Activated CD8-positive, alpha-beta memory T cell treated with anti-CD3 and anti-CD28 coated beads, Interleukin-2, amount 10 ng/mL, durations not matched to agents 7 days and 5 days (primary cell): ENCODE results near the gene MED12L. TPM values are rescaled to one million over a fixed set of nuclear protein-coding genes. Genes with fewer than 3 reads are reported as not detected.
A peak's percentile ranks its signal among the peaks of the same experiment; 100 is the strongest.

Source experiments
- ATAC-seq: fragments of 150-1000 bp; cut with Tn5 transposase; one replicate; pipeline ENCODE4 v1.10.0; 2021; ENCODE audit warnings: moderate library complexity
- CTCF ChIA-PET: fragments of 350-600 bp; sonication (Branson Sonifier 250); formaldehyde crosslinking; loops from one replicate; lab custom pipeline; 2021; ENCODE audit warnings: antibody characterized with exemption; lab: Charles Lee
- DNase-seq: peaks from one replicate; pipeline ENCODE4 v3.0.0-alpha.2; 2020
- H3K27ac Mint-ChIP-seq: one replicate; pipeline ENCODE4 v1.8.0; 2021; ENCODE audit warnings: mild to moderate bottlenecking, mixed read lengths
- H3K27me3 Mint-ChIP-seq: one replicate; pipeline ENCODE4 v1.8.0; 2021; ENCODE audit warnings: mixed read lengths
- H3K36me3 Mint-ChIP-seq: one replicate; pipeline ENCODE4 v1.8.0; 2021; ENCODE audit warnings: mild to moderate bottlenecking, mixed read lengths
- H3K4me1 Mint-ChIP-seq: one replicate; pipeline ENCODE4 v1.8.0; 2021; ENCODE audit warnings: mixed read lengths
- H3K4me3 Mint-ChIP-seq: one replicate; pipeline ENCODE4 v1.8.0; 2021; ENCODE audit warnings: mild to moderate bottlenecking, moderate library complexity, mixed read lengths
- H3K9me3 Mint-ChIP-seq: one replicate; pipeline ENCODE4 v1.8.0; 2022; ENCODE audit warnings: low read depth, mixed read lengths
- total RNA-seq, 2 experiments: library from RNA; stranded (reverse); gene quantifications; one replicate each; pipeline ENCODE4 v1.2.3, GENCODE V29; 2021

MED12L gene
- total RNA-seq, 2 experiments from 2014 or later, result 2.2 to 3.2 TPM

DNA sequence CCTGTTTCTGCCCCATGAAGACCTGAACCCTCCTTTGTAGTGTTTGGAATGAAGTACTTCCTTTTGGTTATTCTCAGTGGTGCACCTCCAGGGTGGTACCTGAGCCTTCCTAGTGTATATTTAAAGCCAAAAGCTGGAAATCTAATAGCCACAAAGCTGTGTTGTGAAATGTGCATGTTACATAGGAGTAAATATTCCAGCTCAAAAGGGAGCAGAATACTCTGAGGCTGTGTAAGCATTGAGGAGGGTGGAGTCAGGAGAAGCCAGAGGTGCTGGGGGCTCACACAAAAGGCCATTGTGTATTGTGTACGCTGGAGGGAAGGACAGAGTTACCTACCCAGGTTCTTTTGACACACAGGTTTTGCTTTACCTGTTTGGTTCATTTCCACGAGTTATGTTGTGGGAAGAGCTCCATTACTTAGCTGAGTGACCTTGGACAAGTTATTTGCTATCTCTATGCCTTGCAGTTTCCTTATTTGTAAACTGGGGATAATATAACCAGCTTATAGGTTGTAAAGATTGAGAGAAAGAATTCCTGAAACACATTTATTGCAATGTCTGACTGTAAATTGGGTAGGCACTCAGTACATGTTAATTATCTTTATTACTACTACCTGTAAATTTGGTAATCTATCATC, 92.9 kb downstream of the MED12L start:
- Mint-ChIP-seq H3K9me3 (no peaks in the 10 kb centered on the region), H3K27me3 (no peaks in the 10 kb centered on the region), H3K27ac (no peak overlapping the region), H3K4me1 (peaks cover 23% of the 10 kb centered on the region), H3K36me3 (peaks cover 1% of the 10 kb centered on the region), H3K4me3 (no peak overlapping the region)
- CTCF ChIA-PET, result interaction anchor here (1.1 to 2.9 kb wide), 5 partner anchors 10 to 106 kb away, joined by 3 to 11 read pairs (median 4); no protein-coding TSS in a partner anchor
- DNase-seq, result no peak
- no peak for ATAC-seq

DNA sequence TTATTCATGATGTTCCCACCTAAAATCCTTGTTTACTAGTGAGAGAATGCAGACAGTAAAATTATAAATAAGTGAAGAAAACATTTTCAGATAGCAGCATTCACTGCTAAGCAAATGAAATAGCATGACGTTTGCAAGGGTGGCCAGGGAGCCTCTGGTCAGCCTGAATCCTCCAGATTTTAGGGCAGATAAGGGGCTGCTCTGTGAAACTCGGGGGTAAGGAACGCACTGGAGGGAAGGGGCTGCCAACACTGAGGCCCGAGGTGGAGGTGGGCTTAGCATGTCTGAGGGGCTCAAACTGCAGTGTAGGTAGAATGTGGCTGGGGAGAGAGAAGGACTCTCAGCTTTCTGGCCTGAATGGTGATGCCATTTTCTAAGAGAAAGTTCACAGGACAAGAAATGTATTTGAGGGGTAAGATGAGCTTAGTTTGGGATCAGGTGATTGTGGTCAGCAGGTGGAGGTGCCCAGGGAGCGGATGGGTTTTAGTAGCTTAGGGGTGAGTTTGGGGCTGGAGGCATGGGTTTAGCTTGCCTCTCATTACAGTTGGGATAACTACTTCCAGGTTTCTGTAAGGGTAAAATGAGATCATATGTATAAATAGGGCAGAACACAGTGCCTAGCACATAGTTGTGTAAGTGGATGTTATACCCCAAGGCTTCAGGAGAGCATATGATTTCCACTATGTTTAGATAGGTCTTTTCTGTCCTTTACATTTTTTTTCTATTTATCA, 97.0 kb downstream of the MED12L start:
- peaks cover 44% of the 10 kb centered on the region for H3K4me1 Mint-ChIP-seq
- H3K36me3 Mint-ChIP-seq, result no peaks in the 10 kb centered on the region
- H3K27ac Mint-ChIP-seq, result peak overlapping the region; percentile 83
- no peak for ATAC-seq
- H3K27me3 Mint-ChIP-seq, result no peaks in the 10 kb centered on the region
- CTCF ChIA-PET, result interaction anchor here (1.2 to 3.6 kb wide), 6 partner anchors 9 to 19 kb away, joined by 4 to 22 read pairs (median 8); no protein-coding TSS in a partner anchor
- H3K4me3 Mint-ChIP-seq, result no peak overlapping the region
- no peak for DNase-seq
- H3K9me3 Mint-ChIP-seq, result no peaks in the 10 kb centered on the region

DNA sequence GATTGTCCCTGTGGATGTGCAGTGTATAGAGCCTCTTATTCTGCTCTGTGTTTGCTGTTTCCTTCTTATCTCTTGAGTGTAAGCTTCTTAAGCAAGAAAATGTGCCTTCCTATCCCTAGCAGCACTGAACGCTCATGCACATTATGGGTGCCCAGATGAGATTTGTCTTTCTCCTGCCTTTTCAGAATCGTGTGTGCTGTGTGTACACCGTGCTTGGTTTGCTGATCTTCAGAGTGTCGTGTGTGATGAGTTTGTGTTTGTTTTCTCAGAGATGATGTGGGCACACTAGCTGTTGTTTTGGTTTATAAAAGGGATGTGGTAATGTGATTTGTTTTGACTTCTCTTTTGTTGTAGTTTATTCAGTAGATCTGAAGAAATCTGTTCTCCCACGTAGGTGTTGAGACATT, 97.8 kb downstream of the MED12L start:
- DNase-seq, result peak; percentile 55
- H3K9me3 Mint-ChIP-seq, result no peaks in the 10 kb centered on the region
- peak; percentile 85 for ATAC-seq
- no peaks in the 10 kb centered on the region for H3K27me3 Mint-ChIP-seq
- peak overlapping the region; percentile 64 for H3K4me3 Mint-ChIP-seq
- peaks cover 50% of the 10 kb centered on the region for H3K4me1 Mint-ChIP-seq
- peak overlapping the region; percentile 83 for H3K27ac Mint-ChIP-seq
- H3K36me3 Mint-ChIP-seq, result no peaks in the 10 kb centered on the region
- CTCF ChIA-PET, result interaction anchor here (1.7 to 3.6 kb wide), 4 partner anchors 8 to 18 kb away, joined by 5 to 22 read pairs (median 8); no protein-coding TSS in a partner anchor

DNA sequence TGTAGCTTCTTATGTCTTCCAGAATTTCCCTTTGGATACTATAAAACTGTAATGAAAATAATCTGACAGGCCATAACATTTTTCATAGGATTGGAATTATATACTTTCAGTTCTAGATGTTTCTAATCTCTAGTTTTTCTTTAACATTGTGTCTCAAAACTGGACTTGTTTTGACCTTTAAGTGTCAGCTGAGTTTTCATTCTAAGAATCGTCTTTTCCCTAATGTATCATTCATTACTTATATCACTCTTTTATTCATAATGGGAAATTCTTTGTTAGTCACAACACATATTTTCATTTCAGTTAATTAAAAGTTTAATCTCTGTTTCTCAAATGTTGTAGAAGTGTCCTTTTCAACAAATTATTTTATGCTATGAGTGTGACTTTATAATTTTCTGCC, 105.6 kb downstream of the MED12L start:
- Mint-ChIP-seq H3K4me1 (peaks cover 70% of the 10 kb centered on the region), H3K27me3 (no peaks in the 10 kb centered on the region), H3K27ac (peak overlapping the region; percentile 73), H3K36me3 (peaks cover 40% of the 10 kb centered on the region), H3K4me3 (no peak overlapping the region), H3K9me3 (peaks cover 7% of the 10 kb centered on the region)
- no peak for DNase-seq
- CTCF ChIA-PET, result interaction anchor here (2.1 kb wide), 1 partner anchor 9 kb away, joined by 9 read pairs; no protein-coding TSS in a partner anchor
- ATAC-seq, result no peak

DNA sequence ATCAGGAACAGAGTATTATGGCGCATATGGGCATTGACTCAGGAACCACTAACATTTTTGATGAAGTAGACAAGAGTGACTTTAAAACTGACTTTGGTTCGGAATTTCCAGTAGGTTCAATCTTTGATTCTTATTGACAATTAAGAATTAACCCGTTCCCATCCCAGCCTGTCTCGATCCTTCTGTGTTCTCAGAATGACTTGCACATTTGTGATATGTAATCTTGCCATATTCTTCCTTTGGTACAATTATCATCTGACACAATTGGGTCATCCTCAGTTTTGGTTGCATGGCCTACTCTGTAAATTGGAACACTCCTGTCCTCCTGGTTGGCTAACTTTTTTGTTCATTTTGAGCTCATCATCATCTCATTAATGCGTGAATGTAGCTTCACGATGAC, 107.1 kb downstream of the MED12L start:
- CTCF ChIA-PET, result interaction anchor here (0.7 to 2.1 kb wide), 5 partner anchors 8 to 92 kb away, joined by 3 to 9 read pairs (median 4); partner anchors contain the start of gene GPR171
- peak overlapping the region; percentile 76 for H3K27ac Mint-ChIP-seq
- H3K4me3 Mint-ChIP-seq, result peak overlapping the region; percentile 16
- peaks cover 7% of the 10 kb centered on the region for H3K9me3 Mint-ChIP-seq
- peak; percentile 20 for ATAC-seq
- peaks cover 66% of the 10 kb centered on the region for H3K4me1 Mint-ChIP-seq
- H3K36me3 Mint-ChIP-seq, result peaks cover 52% of the 10 kb centered on the region
- no peak for DNase-seq
- no peaks in the 10 kb centered on the region for H3K27me3 Mint-ChIP-seq

DNA sequence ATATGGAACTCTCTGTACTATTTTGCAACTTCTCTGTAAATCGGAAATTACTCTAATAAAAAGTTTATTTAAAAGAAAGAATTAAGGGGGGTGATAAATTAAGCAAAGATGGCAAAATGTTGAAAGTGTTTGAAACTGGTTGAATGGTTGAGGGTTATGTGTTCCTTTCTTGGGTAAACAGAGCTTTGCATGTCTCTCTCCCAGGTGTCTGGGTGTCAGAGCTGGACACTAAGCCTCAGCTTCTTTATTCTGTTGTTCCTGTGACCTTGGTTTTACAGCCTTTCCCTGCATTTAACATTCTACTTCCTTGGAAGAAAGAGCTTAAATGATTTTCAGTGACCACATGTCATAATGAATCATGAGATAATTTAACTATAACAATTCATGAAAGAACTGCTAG, 110.4 kb downstream of the MED12L start:
- H3K4me3 Mint-ChIP-seq, result no peak overlapping the region
- H3K27me3 Mint-ChIP-seq, result no peaks in the 10 kb centered on the region

DNA sequence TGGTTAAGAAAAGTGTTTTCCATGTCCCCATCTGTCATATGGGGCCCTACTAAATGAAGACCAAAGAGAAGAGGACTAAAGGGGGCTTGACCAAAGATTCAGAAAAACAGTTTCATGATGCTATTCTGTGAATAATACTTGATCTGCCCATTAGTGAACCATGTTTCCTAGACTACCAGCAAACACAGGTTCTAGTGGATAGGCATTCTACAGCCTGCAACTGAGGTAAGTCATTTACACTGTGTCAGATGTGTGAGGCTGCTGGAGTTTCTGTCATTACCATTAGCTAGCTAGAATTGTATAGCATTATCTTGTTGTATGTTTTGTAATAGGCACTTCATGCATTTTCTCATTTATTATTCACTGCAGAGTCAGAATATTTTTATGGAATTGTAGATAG, 111.0 kb downstream of the MED12L start:
- no peak overlapping the region for H3K4me3 Mint-ChIP-seq
- DNase-seq (no peak), ATAC-seq (no peak)
- peaks cover 9% of the 10 kb centered on the region for H3K9me3 Mint-ChIP-seq
- no peaks in the 10 kb centered on the region for H3K27me3 Mint-ChIP-seq
- H3K4me1 Mint-ChIP-seq, result peaks cover 56% of the 10 kb centered on the region
- CTCF ChIA-PET, result interaction anchor here (1.5 to 5.6 kb wide), 4 partner anchors 10 to 28 kb away, joined by 6 to 24 read pairs (median 9); no protein-coding TSS in a partner anchor
- peak overlapping the region; percentile 57 for H3K27ac Mint-ChIP-seq
- peaks cover 75% of the 10 kb centered on the region for H3K36me3 Mint-ChIP-seq

More for the DNA sequence above, 110.4 kb downstream of the MED12L start:
- CTCF ChIA-PET, result interaction anchor here (0.8 to 2.0 kb wide), 4 partner anchors 12 to 28 kb away, joined by 4 to 12 read pairs (median 6); no protein-coding TSS in a partner anchor
- H3K27ac Mint-ChIP-seq, result peak overlapping the region; percentile 10
- no peak for DNase-seq
- peaks cover 76% of the 10 kb centered on the region for H3K36me3 Mint-ChIP-seq
- H3K4me1 Mint-ChIP-seq, result peaks cover 59% of the 10 kb centered on the region
- ATAC-seq, result no peak
- H3K9me3 Mint-ChIP-seq, result peaks cover 9% of the 10 kb centered on the region

DNA sequence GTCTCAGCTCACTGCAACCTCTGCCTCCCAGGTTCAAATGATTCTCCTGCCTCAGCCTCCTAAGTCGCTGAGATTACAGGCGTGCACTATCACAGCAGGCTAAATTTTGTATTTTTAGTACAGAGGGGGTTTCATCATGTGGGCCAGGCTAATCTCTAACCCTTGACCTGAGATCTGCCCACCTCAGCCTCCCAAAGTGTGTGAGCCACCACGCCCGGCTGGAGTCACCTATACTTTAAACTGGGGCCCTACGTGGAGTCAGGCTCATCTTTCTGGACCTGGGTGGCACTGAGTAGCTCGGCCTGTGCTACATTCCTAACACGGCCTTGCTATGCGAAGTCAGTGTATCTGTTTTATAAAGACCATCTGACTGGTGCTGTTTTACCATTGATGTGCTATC, 111.8 kb downstream of the MED12L start:
- Mint-ChIP-seq H3K27me3 (no peaks in the 10 kb centered on the region), H3K9me3 (peaks cover 9% of the 10 kb centered on the region), H3K27ac (no peak overlapping the region), H3K36me3 (peaks cover 82% of the 10 kb centered on the region), H3K4me3 (no peak overlapping the region), H3K4me1 (peaks cover 53% of the 10 kb centered on the region)
- DNase-seq (no peak), ATAC-seq (no peak)
- CTCF ChIA-PET, result interaction anchor here (0.5 to 5.6 kb wide), 6 partner anchors 10 to 29 kb away, joined by 3 to 24 read pairs (median 6); no protein-coding TSS in a partner anchor

DNA sequence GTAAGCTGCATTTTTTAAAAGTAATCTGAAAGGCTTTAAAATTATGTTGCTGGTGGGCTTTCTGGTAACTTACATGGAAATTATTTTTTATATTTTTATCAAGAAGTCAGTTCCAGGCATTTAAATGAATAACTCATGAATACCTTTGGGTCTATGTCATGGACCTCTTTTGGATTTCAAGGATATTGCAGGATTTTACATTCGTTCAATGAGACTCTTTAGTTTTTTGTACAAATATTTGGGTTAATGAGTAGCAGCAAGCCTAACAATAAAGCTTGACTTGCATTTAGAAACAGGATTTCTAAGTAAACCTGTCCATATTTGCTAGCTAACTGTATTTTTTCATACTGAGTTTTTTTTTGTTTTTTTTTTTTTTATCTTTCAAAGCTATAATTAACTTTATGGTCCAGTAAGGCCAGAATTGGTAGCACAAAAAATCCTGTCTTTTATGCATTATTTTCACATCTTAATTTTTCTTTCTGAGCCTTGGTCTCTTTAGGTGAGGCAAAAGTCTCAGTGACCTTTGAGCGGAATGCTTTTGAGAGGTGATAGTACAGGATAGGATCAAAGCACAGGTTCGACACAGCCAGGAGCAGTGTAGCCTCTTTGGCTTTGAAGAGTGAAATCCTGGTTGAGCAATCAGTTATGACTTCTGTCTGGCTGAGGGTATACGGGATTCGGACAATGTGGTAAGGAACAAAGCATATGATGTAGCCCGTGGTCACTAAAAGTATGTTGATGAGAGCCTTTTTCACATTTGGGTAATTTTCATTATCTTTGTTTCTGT, 112.7 kb downstream of the MED12L start:
- H3K27me3 Mint-ChIP-seq, result no peaks in the 10 kb centered on the region
- H3K9me3 Mint-ChIP-seq, result peaks cover 7% of the 10 kb centered on the region
- peak overlapping the region; percentile 98 for H3K4me3 Mint-ChIP-seq
- H3K27ac Mint-ChIP-seq, result peak overlapping the region; percentile 96
- no peak for ATAC-seq
- DNase-seq, result no peak
- CTCF ChIA-PET, result interaction anchor here (0.5 to 5.6 kb wide), 7 partner anchors 9 to 80 kb away, joined by 3 to 24 read pairs (median 3); partner anchors contain the start of gene P2RY14
- H3K4me1 Mint-ChIP-seq, result peaks cover 48% of the 10 kb centered on the region
- peaks cover 83% of the 10 kb centered on the region for H3K36me3 Mint-ChIP-seq

DNA sequence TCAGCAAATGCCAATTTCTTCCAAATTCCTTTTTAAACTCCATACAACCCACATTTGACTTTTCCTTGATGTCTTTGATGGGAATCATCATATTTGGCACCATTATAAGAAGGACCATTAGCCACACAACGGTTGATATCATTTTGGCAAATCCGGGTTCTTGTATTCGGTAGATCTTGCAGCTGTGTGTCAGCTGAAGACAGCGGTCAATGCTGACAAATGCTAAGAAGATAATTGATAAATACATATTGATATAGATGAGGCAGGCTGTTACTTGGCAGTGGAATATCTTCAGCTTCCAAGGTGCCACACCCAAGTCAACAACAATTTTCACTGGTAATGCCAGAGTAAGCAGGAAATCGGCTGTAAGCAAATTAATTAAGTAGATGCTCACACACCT, 113.4 kb downstream of the MED12L start:
- Mint-ChIP-seq H3K9me3 (peaks cover 6% of the 10 kb centered on the region), H3K4me1 (peaks cover 45% of the 10 kb centered on the region), H3K27me3 (no peaks in the 10 kb centered on the region), H3K36me3 (peaks cover 78% of the 10 kb centered on the region), H3K4me3 (peak overlapping the region; percentile 98), H3K27ac (peak overlapping the region; percentile 96)
- ATAC-seq (no peak), DNase-seq (no peak)
- CTCF ChIA-PET, result interaction anchor here (1.4 to 5.6 kb wide), 4 partner anchors 10 to 129 kb away, joined by 3 to 24 read pairs (median 10); no protein-coding TSS in a partner anchor

DNA sequence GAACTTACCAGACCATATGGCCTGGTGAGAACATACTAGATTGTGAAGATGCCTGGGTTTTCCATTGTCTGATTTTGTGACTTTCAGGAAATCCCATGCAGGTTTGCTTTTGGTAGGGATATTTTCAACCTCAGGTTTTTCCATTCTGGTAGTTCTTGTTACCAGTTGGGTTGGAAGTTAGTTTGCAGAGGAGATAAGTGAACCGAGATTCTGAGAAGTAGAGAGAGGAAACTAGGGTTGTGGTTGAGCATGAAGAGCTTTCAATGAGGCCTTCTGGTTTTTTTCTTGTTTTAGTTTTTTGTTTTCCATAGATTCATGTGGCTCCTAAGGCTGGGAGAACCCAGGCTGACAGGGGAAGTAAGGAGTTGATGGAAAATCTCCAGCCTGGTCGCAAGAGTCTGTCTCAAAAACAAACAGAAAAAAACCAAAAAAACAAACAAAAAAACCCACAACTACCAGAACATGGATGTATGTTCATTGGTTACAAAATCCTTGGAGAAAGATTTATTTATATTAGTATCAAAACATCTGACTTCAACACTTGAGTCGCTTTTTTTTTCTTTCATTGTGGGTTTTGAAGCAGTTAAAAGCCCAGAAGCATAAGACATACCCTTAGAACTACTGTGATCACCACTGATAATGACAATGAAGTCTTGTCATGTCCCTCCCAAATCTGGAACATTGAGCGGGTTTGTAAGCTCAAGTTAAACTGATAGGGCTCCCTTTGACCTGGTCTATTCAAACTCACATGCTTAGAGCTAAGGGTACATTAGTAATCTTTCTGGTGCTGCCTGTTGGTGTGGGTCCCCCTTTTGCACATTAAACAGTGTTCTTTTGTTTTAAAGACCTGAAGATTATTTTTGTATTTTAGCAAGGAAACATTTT, 114.3 kb downstream of the MED12L start:
- CTCF ChIA-PET, result interaction anchor here (1.3 to 5.6 kb wide), 11 partner anchors 7 to 128 kb away, joined by 3 to 24 read pairs (median 7); no protein-coding TSS in a partner anchor
- H3K4me1 Mint-ChIP-seq, result peaks cover 49% of the 10 kb centered on the region
- H3K27me3 Mint-ChIP-seq, result no peaks in the 10 kb centered on the region
- peak overlapping the region; percentile 96 for H3K27ac Mint-ChIP-seq
- DNase-seq (no peak), ATAC-seq (peak; percentile 21)
- H3K36me3 Mint-ChIP-seq, result peaks cover 71% of the 10 kb centered on the region
- H3K9me3 Mint-ChIP-seq, result peaks cover 3% of the 10 kb centered on the region
- H3K4me3 Mint-ChIP-seq, result peak overlapping the region; percentile 98

DNA sequence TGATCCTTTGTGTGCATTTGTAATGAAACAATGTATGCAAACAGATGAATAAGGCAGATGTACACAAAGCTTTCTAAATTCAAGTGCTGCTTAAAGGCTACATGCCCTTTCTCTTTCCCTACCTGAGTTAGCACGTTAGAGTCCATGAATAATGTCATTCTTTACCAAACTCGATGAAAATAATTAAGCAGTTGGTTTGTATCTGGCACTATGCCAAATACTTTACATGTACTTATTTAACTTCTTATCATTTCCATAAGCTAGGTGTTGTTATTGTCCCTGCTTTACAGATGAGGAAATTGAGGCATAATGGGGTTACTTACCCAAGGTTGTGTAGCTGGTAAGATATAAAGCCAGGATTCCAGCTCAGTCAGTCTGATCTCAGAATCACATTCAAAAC, 115.1 kb downstream of the MED12L start:
- CTCF ChIA-PET, result interaction anchor here (1.3 to 5.6 kb wide), 10 partner anchors 8 to 84 kb away, joined by 3 to 24 read pairs (median 7); no protein-coding TSS in a partner anchor
- peak; percentile 7 for ATAC-seq

More for the DNA sequence above, 115.1 kb downstream of the MED12L start:
- H3K27me3 Mint-ChIP-seq, result no peaks in the 10 kb centered on the region
- peaks cover 55% of the 10 kb centered on the region for H3K4me1 Mint-ChIP-seq
- peaks cover 3% of the 10 kb centered on the region for H3K9me3 Mint-ChIP-seq
- DNase-seq, result no peak
- peak overlapping the region; percentile 98 for H3K4me3 Mint-ChIP-seq
- H3K27ac Mint-ChIP-seq, result peak overlapping the region; percentile 96
- peaks cover 68% of the 10 kb centered on the region for H3K36me3 Mint-ChIP-seq
